K562 (cell line): Measurements from ENCODE around the gene BANK1. TPM values are rescaled to one million over a fixed set of nuclear protein-coding genes. Genes with fewer than 3 reads are reported as not detected.

Experiments
- ATAC-seq: fragments of 200-7000 bp; cut with Tn5 transposase; 3 replicates; pipeline ENCODE4 v1.9.1; 2020; ENCODE audit warnings: moderate library complexity
- BruUV-seq: library from RNA; stranded (reverse); fragments of 400-500 nt; replicated peaks from 2 replicates; lab custom pipeline; 2021; lab: Mats Ljungman, UMichigan
- CTCF ChIA-PET: fragments of 300-600 bp; formaldehyde crosslinking; extraction: SDS; loops from one replicate; lab custom pipeline; 2021; ENCODE audit warnings: low intra/inter-chr PET ratio; lab: Yijun Ruan, JAX
- POLR2A ChIA-PET: fragments of 300-600, 350-650 bp; sonication (Branson Sonifier 250); formaldehyde crosslinking; extraction: SDS; loops from one replicate; lab custom pipeline; 2021; ENCODE audit warnings: antibody characterized with exemption, inconsistent platforms; lab: Yijun Ruan, JAX
- DNase-seq, 4 experiments: peaks; one replicate each; pipeline versions ENCODE4 v3.0.0 to v3.0.0-alpha.2; 2011 to 2018; ENCODE audit warnings: low spot score in 3 of 4, mixed read lengths in 3 of 4; ENCODE audit errors: extremely low read depth in 1 of 4
- FAIRE-seq: peaks from 2 replicates; lab custom pipeline; 2011; peaks lifted over from hg19 to GRCh38; lab: Jason Lieb, UNC
- H2AFZ ChIP-seq: 2 replicates; pipeline ENCODE4 v1.6.0; 2011; ENCODE audit warnings: low read depth, low read length, control low read depth, inconsistent platforms
- H3K27ac ChIP-seq: fragments of 200-600 bp; 3 replicates; pipeline ENCODE4 v1.8.0; 2011; ENCODE audit warnings: low read depth, mild to moderate bottlenecking, control low read depth, inconsistent platforms, low read length, moderate library complexity, mixed read lengths; ENCODE audit errors: extremely low read depth
- H3K27me3 ChIP-seq, 2 experiments: fragments of 300-600 bp in 1 of 2; 2 replicates in 1 of 2; 3 replicates in 1 of 2; pipeline versions ENCODE4 v1.6.0 to v1.8.0; 2011; ENCODE audit warnings: inconsistent platforms in 2 of 2, low read length in 2 of 2, mild to moderate bottlenecking in 1 of 2, mixed read lengths in 1 of 2, moderate library complexity in 1 of 2; ENCODE audit not compliant: control insufficient read depth in 2 of 2, insufficient read depth in 2 of 2
- H3K36me3 ChIP-seq: fragments of 300-600 bp; 3 replicates; pipeline ENCODE4 v1.8.0; 2011; ENCODE audit warnings: mild to moderate bottlenecking, low read length, inconsistent platforms; ENCODE audit not compliant: control insufficient read depth, insufficient read depth
- H3K4me1 ChIP-seq, 2 experiments: fragments of 200-600 bp in 1 of 2; replicated peaks in 1 of 2; 2 replicates in 1 of 2; 3 replicates in 1 of 2; pipeline versions ENCODE4 v1.5.1 to v1.8.0; 2011; ENCODE audit warnings: inconsistent platforms in 2 of 2, low read length in 2 of 2, mild to moderate bottlenecking in 1 of 2, mixed read lengths in 1 of 2, moderate library complexity in 1 of 2; ENCODE audit not compliant: control insufficient read depth in 2 of 2, insufficient read depth in 2 of 2
- H3K4me2 ChIP-seq: 2 replicates; pipeline ENCODE4 v1.6.1; 2011; ENCODE audit warnings: low read length, control low read depth, inconsistent platforms, mixed read lengths; ENCODE audit not compliant: insufficient read depth
- H3K4me3 ChIP-seq: fragments of 200-600 bp; sonication (generic), shearing (Covaris generic); 2 replicates; pipeline ENCODE4 v1.5.1; 2016; ENCODE audit warnings: control low read depth, inconsistent platforms
- H3K79me2 ChIP-seq: fragments of 200-600 bp; 3 replicates; pipeline ENCODE4 v1.8.0; 2011; ENCODE audit warnings: low read length, inconsistent platforms; ENCODE audit not compliant: control insufficient read depth, insufficient read depth
- H3K9ac ChIP-seq, 2 experiments: 2 replicates each; pipeline versions ENCODE4 v1.6.0 to v1.6.1; 2011; ENCODE audit warnings: low read depth in 2 of 2, low read length in 2 of 2, control low read depth in 1 of 2, inconsistent platforms in 1 of 2, mild to moderate bottlenecking in 1 of 2, mixed read lengths in 1 of 2; ENCODE audit not compliant: insufficient read depth in 1 of 2
- H3K9me1 ChIP-seq: one replicate; pipeline ENCODE4 v1.6.0; 2011; ENCODE audit warnings: inconsistent platforms, mild to moderate bottlenecking, low read length, moderate library complexity; ENCODE audit not compliant: control insufficient read depth, insufficient read depth
- H3K9me3 ChIP-seq: replicated peaks from 2 replicates; pipeline ENCODE4 v1.5.1; 2011; ENCODE audit warnings: low read depth, low read length, inconsistent platforms; ENCODE audit not compliant: control insufficient read depth, insufficient read depth
- H4K20me1 ChIP-seq: replicated peaks from 2 replicates; pipeline ENCODE4 v1.6.1; 2011; ENCODE audit warnings: low read length, inconsistent platforms, mixed read lengths; ENCODE audit not compliant: control insufficient read depth, insufficient read depth
- EWSR1 ChIP-seq: fragments of 450-650 bp; IDR thresholded peaks from 2 replicates; pipeline ENCODE4 v1.6.1; 2018; ENCODE audit warnings: borderline replicate concordance, mild to moderate bottlenecking, low read depth, moderate library complexity; ENCODE audit not compliant: partially characterized antibody
- IFI16 ChIP-seq: fragments of 250-450 bp; sonication (Bioruptor Pico); IDR thresholded peaks from 2 replicates; pipeline ENCODE4 v2.1.2; 2022; ENCODE audit warnings: mild to moderate bottlenecking, inconsistent platforms
- MCM3 ChIP-seq: fragments of 450-650 bp; IDR thresholded peaks from 2 replicates; pipeline ENCODE4 v1.6.1; 2016
- MEF2A ChIP-seq: IDR thresholded peaks from 2 replicates; pipeline ENCODE4 v1.6.1; 2011; ENCODE audit warnings: low read depth, mild to moderate bottlenecking, low read length, moderate library complexity; ENCODE audit not compliant: control insufficient read depth
- NCOA6 ChIP-seq: fragments of 450-650 bp; IDR thresholded peaks from 2 replicates; pipeline ENCODE4 v1.6.1; 2017; ENCODE audit warnings: mild to moderate bottlenecking
- SMARCE1 ChIP-seq: fragments of 450-650 bp; IDR thresholded peaks from 2 replicates; pipeline ENCODE4 v1.7.1; 2016; ENCODE audit warnings: mild to moderate bottlenecking
- ZBTB11 ChIP-seq, 3 experiments: fragments of 200-800 bp in 1 of 3; fragments of 250-450 bp in 1 of 3; fragments of 450-650 bp in 1 of 3; sonication (Bioruptor Pico) in 1 of 3; sonication (Bioruptor generic) in 1 of 3; formaldehyde crosslinking in 1 of 3; IDR thresholded peaks; 2 replicates each; pipeline versions ENCODE4 v1.6.1 to v1.8.0; 2016 to 2022; ENCODE audit warnings: mild to moderate bottlenecking in 2 of 3, missing genetic modification characterization in 2 of 3, missing compliant biosample characterization in 1 of 3, moderate library complexity in 1 of 3
- WGBS: fragments of 100-300 bp; shearing (Covaris generic); methylation state at CpG from one replicate; pipeline ENCODE4 v1.1.6; 2016; ENCODE audit warnings: low coverage, mixed read lengths; ENCODE audit not compliant: insufficient coverage; ENCODE audit errors: missing lambda C conversion rate; 5-methylcytosine and 5-hydroxymethylcytosine counted together
- in situ Hi-C: fragments of 300-500 bp; cut with MboI; formaldehyde crosslinking; loops from 4 replicates; pipeline ENCODE4 v1.15.0; 2018; ENCODE audit warnings: inconsistent platforms, mixed read lengths
- intact Hi-C: fragments of 100-400 bp; cut with micrococcal nuclease; formaldehyde crosslinking; loops from 2 replicates; pipeline ENCODE4 v1.14.2; 2022
- polyA plus RNA-seq, 8 experiments: library from polyadenylated mRNA; depleted of rRNA in 4 of 8; stranded (reverse) in 5 of 8; unstranded in 3 of 8; fragments of >200 nt; fragmentation: Nextera tagmentation in 2 of 8; fragmentation: Illumina TruSeq in 1 of 8; extraction: Ambion mirVana in 2 of 8; extraction: Trizol in 1 of 8; gene quantifications; 2 replicates each; pipeline versions ENCODE4 v1.2.1 to v1.2.3, GENCODE V29; 2011 to 2014; ENCODE audit warnings: inconsistent platforms in 1 of 8, missing spikeins in 1 of 8
- total RNA-seq, 7 experiments: library from RNA; depleted of rRNA in 6 of 7; stranded (reverse); fragments of >200 nt in 6 of 7; fragmentation: Illumina TruSeq in 2 of 7; extraction: Trizol in 2 of 7; gene quantifications; 2 replicates each; pipeline versions ENCODE4 v1.2.1 to v1.2.3, GENCODE V29; 2011 to 2021; ENCODE audit warnings: low replicate concordance in 1 of 7

Gene BANK1
- total and polyA plus RNA-seq, 9 of the 15 experiments (the other 6 are each of a cell fraction or from before 2014, with no cell fraction given) = not detected

- no peak overlapping the region for H3K4me2 ChIP-seq
- DNase-seq (no peak), FAIRE-seq (no peak), ATAC-seq (no peak)
- intact Hi-C loops (no loop called here), in situ Hi-C loops (no loop called here)
- no peak overlapping the region for H2AFZ ChIP-seq
- CTCF ChIA-PET = no interaction called here
- BruUV-seq = no TSS peak
- no peaks in the 10 kb centered on the region for H3K36me3 ChIP-seq
- H4K20me1 ChIP-seq = no peaks in the 10 kb centered on the region
- no peak overlapping the region for H3K9ac ChIP-seq
- H3K9me1 ChIP-seq = no peaks in the 10 kb centered on the region
- no peaks in the 10 kb centered on the region for H3K4me1 ChIP-seq
- no peak overlapping the region for H3K4me3 ChIP-seq
- no peak overlapping the region for H3K27ac ChIP-seq
- no peaks in the 10 kb centered on the region for H3K9me3 ChIP-seq
- POLR2A ChIA-PET = interaction anchor here (1.0 kb wide), 1 partner anchor 37 kb away, joined by 3 read pairs; no protein-coding TSS in a partner anchor
- WGBS = 0% methylated on average over 2 of the region's 2 CpGs
- TF ChIP-seq IFI16 (CRISPR knock-in tag) = no peak
- TF ChIP-seq MCM3 = no peak
- no peak for TF ChIP-seq MEF2A
- TF ChIP-seq EWSR1 = no peak
- TF ChIP-seq ZBTB11 (CRISPR knock-in tag; IDR thresholded peaks at IDR 0.05) = no peak
- no peak for TF ChIP-seq NCOA6
- no peak for TF ChIP-seq SMARCE1
- no peaks in the 10 kb centered on the region for H3K27me3 ChIP-seq
- no peaks in the 10 kb centered on the region for H3K79me2 ChIP-seq
These were observed 201.9 kb downstream of the BANK1 start for GRCh38 chr4:101992446-101992845.
